Stomach (tissue), 9 donors: ENCODE data around the gene ATP8A2. TPM values are rescaled to one million over a fixed set of nuclear protein-coding genes. Genes with fewer than 3 reads are reported as not detected.

Experiments used
- DNase-seq, 2 donors: peaks; one replicate each; pipeline versions ENCODE4 v3.0.0 to v3.0.0-alpha.2; 2013 to 2019
- H3K27ac ChIP-seq, 5 donors: fragments of 200-600 bp in 4 of 5; sonication (generic) in 4 of 5; one replicate each; pipeline ENCODE4 v1.5.1; 2013 to 2019; ENCODE audit warnings: mild to moderate bottlenecking in 1 of 5, moderate library complexity in 1 of 5
- H3K27me3 ChIP-seq, 3 donors: fragments of 200-600 bp; sonication (generic); one replicate each; pipeline ENCODE4 v1.5.1; 2017 to 2019; ENCODE audit warnings: mixed run types in 1 of 3
- H3K36me3 ChIP-seq, 4 donors: fragments of 200-600 bp; sonication (generic); 1 replicate in 3 of 4; 2 replicates in 1 of 4; pipeline ENCODE4 v1.5.1; 2016 to 2019
- H3K4me1 ChIP-seq, 4 donors: fragments of 200-600 bp; sonication (generic); one replicate each; pipeline ENCODE4 v1.5.1; 2016 to 2019
- H3K4me3 ChIP-seq, 4 donors: fragments of 200-600 bp; sonication (generic) in 3 of 4; one replicate each; pipeline ENCODE4 v1.5.1; 2016 to 2019; ENCODE audit warnings: mild to moderate bottlenecking in 1 of 4
- H3K9me3 ChIP-seq, 4 donors: fragments of 200-600 bp; sonication (generic); one replicate each; pipeline ENCODE4 v1.5.1; 2016 to 2019
- CTCF ChIP-seq, 7 experiments: fragments of 450-650 bp in 4 of 7; fragments of 200-600 bp in 3 of 7; sonication (generic) in 3 of 7; IDR thresholded peaks; one replicate each; pipeline ENCODE4 v1.5.1; 2016 to 2019; ENCODE audit warnings: antibody characterized with exemption in 7 of 7, control low read depth in 2 of 7, mild to moderate bottlenecking in 1 of 7
- EP300 ChIP-seq: sonication (generic); formaldehyde crosslinking; IDR thresholded peaks from one replicate; pipeline ENCODE4 v1.6.1; 2017; ENCODE audit warnings: antibody characterized with exemption
- POLR2A ChIP-seq, 4 donors: fragments of 450-650 bp; IDR thresholded peaks; one replicate each; pipeline ENCODE4 v1.6.1; 2016; ENCODE audit warnings: antibody characterized with exemption in 4 of 4, control low read depth in 2 of 4, mild to moderate bottlenecking in 1 of 4, moderate library complexity in 1 of 4
- POLR2AphosphoS5 ChIP-seq, 3 donors: sonication (generic); formaldehyde crosslinking; IDR thresholded peaks; one replicate each; pipeline ENCODE4 v1.6.1; 2016; ENCODE audit warnings: antibody characterized with exemption in 3 of 3
- WGBS, 5 donors: extraction: QIAGEN DNeasy Blood & Tissue Kit in 3 of 5; methylation state at CpG; one replicate each; pipeline versions ENCODE4 v1.1.5 to v1.1.7; 2013 to 2018; 5-methylcytosine and 5-hydroxymethylcytosine counted together
- intact Hi-C: fragments of 100-400 bp; cut with DNase I; formaldehyde crosslinking; loops from one replicate; pipeline ENCODE4 v1.15.1; 2023; ENCODE audit warnings: low total_unique reads
- polyA plus RNA-seq, 3 donors: library from polyadenylated mRNA; stranded (reverse); fragments of 200-250 nt; gene quantifications; one replicate each; pipeline ENCODE4 v1.2.3, GENCODE V29; 2013
- total RNA-seq, 5 donors: library from RNA; depleted of rRNA; stranded (reverse); fragments of >200 nt; gene quantifications; one replicate each; pipeline versions ENCODE4 v1.1.0 to v1.2.3, GENCODE V29; 2014 to 2016
- donor health status: healthy with polysubstance abuse.
- donor health status: Bipolar disorder and iron deficiency.
- donor health status: healthy.

Gene ATP8A2
- total and polyA plus RNA-seq, 8 donors, result 0.12 to 3.5 (median 0.20) TPM; not detected in 3

- intact Hi-C loops, result no loop called here
- no peak overlapping the region for H3K27ac ChIP-seq
- TF ChIP-seq EP300 (no peak), POLR2A (IDR thresholded peaks at IDR 0.05) (no peak), CTCF (IDR thresholded peaks at IDR 0.05) (no peak), POLR2AphosphoS5 (IDR thresholded peaks at IDR 0.05) (no peak)
- no peaks in the 10 kb centered on the region for H3K27me3 ChIP-seq
- H3K4me3 ChIP-seq, result no peak overlapping the region
- H3K9me3 ChIP-seq, result no peaks in the 10 kb centered on the region
- WGBS, 5 donors, result 62 to 88% (median 72%) methylated on average over 7 of the region's 7 CpGs
- peaks cover 0 to 9% (median 2%) of the 10 kb centered on the region in 4 donors for H3K4me1 ChIP-seq
- H3K36me3 ChIP-seq, result no peaks in the 10 kb centered on the region
- DNase-seq, result no peak
Observed at GRCh38 chr13:25732111-25732865, 360.5 kb downstream of the ATP8A2 start.

GRCh38 chr13:25733001-25733491 is 361.3 kb downstream of the ATP8A2 start:
- no peaks in the 10 kb centered on the region for H3K36me3 ChIP-seq
- no peak overlapping the region for H3K27ac ChIP-seq
- TF ChIP-seq POLR2AphosphoS5 (IDR thresholded peaks at IDR 0.05), result no peak
- TF ChIP-seq CTCF (IDR thresholded peaks at IDR 0.05), result no peak
- TF ChIP-seq EP300, result no peak
- no peak for TF ChIP-seq POLR2A (IDR thresholded peaks at IDR 0.05)
- H3K27me3 ChIP-seq, result no peaks in the 10 kb centered on the region
- DNase-seq, result no peak
- intact Hi-C loops, result no loop called here
- H3K4me3 ChIP-seq, result no peak overlapping the region
- 87 to 97% (median 93%) methylated on average over 5 of the region's 5 CpGs for WGBS, 5 donors
- no peaks in the 10 kb centered on the region for H3K9me3 ChIP-seq
- H3K4me1 ChIP-seq, result peaks cover 1 to 6% (median 6%) of the 10 kb centered on the region in 4 donors

GRCh38 chr13:25733696-25734435 is 362.1 kb downstream of the ATP8A2 start:
- WGBS, 5 donors, result 33 to 61% (median 46%) methylated on average over 3 of the region's 3 CpGs
- Histone ChIP-seq H3K27me3 (no peaks in the 10 kb centered on the region), H3K9me3 (no peaks in the 10 kb centered on the region), H3K4me1 (peaks cover 8 to 15% (median 12%) of the 10 kb centered on the region in 4 donors), H3K27ac (no peak overlapping the region), H3K36me3 (no peaks in the 10 kb centered on the region), H3K4me3 (no peak overlapping the region)
- intact Hi-C loops, result no loop called here
- no peak for DNase-seq
- no peak for TF ChIP-seq CTCF (IDR thresholded peaks at IDR 0.05)
- TF ChIP-seq POLR2AphosphoS5 (IDR thresholded peaks at IDR 0.05), result no peak
- TF ChIP-seq EP300, result no peak
- no peak for TF ChIP-seq POLR2A (IDR thresholded peaks at IDR 0.05)

GRCh38 chr13:25738342-25739196 is 366.8 kb downstream of the ATP8A2 start:
- H3K27me3 ChIP-seq, result no peaks in the 10 kb centered on the region
- intact Hi-C loops, result no loop called here
- no peak for TF ChIP-seq POLR2A (IDR thresholded peaks at IDR 0.05)
- no peak for TF ChIP-seq POLR2AphosphoS5 (IDR thresholded peaks at IDR 0.05)
- no peak for TF ChIP-seq EP300
- TF ChIP-seq CTCF (IDR thresholded peaks at IDR 0.05), result no peak
- H3K4me3 ChIP-seq, result no peak overlapping the region
- H3K9me3 ChIP-seq, result no peaks in the 10 kb centered on the region
- 33 to 51% (median 46%) methylated on average over 4 of the region's 4 CpGs for WGBS, 5 donors
- H3K27ac ChIP-seq, result peak overlapping the region in 1 of 5 donors; percentile 70
- peak; percentile 37 to 67 for DNase-seq
- no peaks in the 10 kb centered on the region for H3K36me3 ChIP-seq
- H3K4me1 ChIP-seq, result peaks cover 8 to 17% (median 12%) of the 10 kb centered on the region in 4 donors
